SK-N-SH treated with all-trans-retinoic acid at 6 μM for 48 hours (cell line): Measurements from ENCODE around the gene TTLL1.

ENCODE experiments used
- ATAC-seq: fragments of 200-7000 bp; cut with Tn5 transposase; 3 replicates; pipeline ENCODE4 v1.9.1; 2020; ENCODE audit warnings: mild to moderate bottlenecking, moderate library complexity
- ARNTL ChIP-seq: fragments of 450-650 bp; formaldehyde crosslinking; IDR thresholded peaks from 2 replicates; pipeline ENCODE4 v1.5.0; 2020; ENCODE audit warnings: low read depth, mild to moderate bottlenecking, moderate library complexity, borderline replicate concordance
- CSDC2 ChIP-seq: fragments of 250-450 bp; sonication (Bioruptor Pico); IDR thresholded peaks from 2 replicates; pipeline ENCODE4 v1.5.0; 2020; ENCODE audit warnings: mild to moderate bottlenecking, moderate library complexity
- ESRRG ChIP-seq: fragments of 250-450 bp; sonication (Bioruptor Pico); IDR thresholded peaks from 2 replicates; pipeline ENCODE4 v1.6.1; 2021; ENCODE audit warnings: mild to moderate bottlenecking
- GLIS3 ChIP-seq: fragments of 250-450 bp; sonication (Bioruptor Pico); IDR thresholded peaks from 2 replicates; pipeline ENCODE4 v1.5.0; 2020; ENCODE audit warnings: mild to moderate bottlenecking, moderate library complexity
- ISL1 ChIP-seq: fragments of 250-450 bp; sonication (Bioruptor Pico); IDR thresholded peaks from 2 replicates; pipeline ENCODE4 v2.1.2; 2022; ENCODE audit warnings: mild to moderate bottlenecking, moderate library complexity
- RARB ChIP-seq: fragments of 250-450 bp; sonication (Bioruptor Pico); IDR thresholded peaks from 2 replicates; pipeline ENCODE4 v1.8.0; 2021; ENCODE audit warnings: mild to moderate bottlenecking, moderate library complexity
- SNAI2 ChIP-seq: fragments of 250-450 bp; sonication (Bioruptor Pico); IDR thresholded peaks from 2 replicates; pipeline ENCODE4 v1.5.0; 2020; ENCODE audit warnings: mild to moderate bottlenecking, moderate library complexity
- TCF4 ChIP-seq: fragments of 250-450 bp; sonication (Bioruptor Pico); IDR thresholded peaks from 2 replicates; pipeline ENCODE4 v1.8.0; 2021; ENCODE audit warnings: mild to moderate bottlenecking, moderate library complexity, borderline replicate concordance
- ZFP3 ChIP-seq: fragments of 250-450 bp; sonication (Bioruptor Pico); IDR thresholded peaks from 2 replicates; pipeline ENCODE4 v1.5.0; 2020; ENCODE audit warnings: mild to moderate bottlenecking, moderate library complexity
- ZNF70 ChIP-seq: fragments of 450-650 bp; formaldehyde crosslinking; IDR thresholded peaks from 2 replicates; pipeline ENCODE4 v1.5.0; 2020; ENCODE audit warnings: mild to moderate bottlenecking, moderate library complexity
- ZNF8 ChIP-seq: fragments of 450-650 bp; formaldehyde crosslinking; IDR thresholded peaks from 2 replicates; pipeline ENCODE4 v1.5.0; 2020; ENCODE audit warnings: mild to moderate bottlenecking, moderate library complexity
- TF ChIP-seq, protein P1 (sequence below): fragments of 250-450 bp; sonication (Bioruptor Pico); IDR thresholded peaks from 2 replicates; pipeline ENCODE4 v1.8.0; 2021; ENCODE audit warnings: low read depth, mild to moderate bottlenecking, moderate library complexity, borderline replicate concordance
- TF ChIP-seq, protein P2 (sequence below): fragments of 250-450 bp; sonication (Bioruptor Pico); IDR thresholded peaks from 2 replicates; pipeline ENCODE4 v1.5.1; 2021; ENCODE audit warnings: mild to moderate bottlenecking, moderate library complexity
- TF ChIP-seq, protein P3 (sequence below): fragments of 250-450 bp; sonication (Bioruptor Pico); IDR thresholded peaks from 2 replicates; pipeline ENCODE4 v1.5.0; 2020; ENCODE audit warnings: mild to moderate bottlenecking, moderate library complexity

Gene TTLL1

DNA sequence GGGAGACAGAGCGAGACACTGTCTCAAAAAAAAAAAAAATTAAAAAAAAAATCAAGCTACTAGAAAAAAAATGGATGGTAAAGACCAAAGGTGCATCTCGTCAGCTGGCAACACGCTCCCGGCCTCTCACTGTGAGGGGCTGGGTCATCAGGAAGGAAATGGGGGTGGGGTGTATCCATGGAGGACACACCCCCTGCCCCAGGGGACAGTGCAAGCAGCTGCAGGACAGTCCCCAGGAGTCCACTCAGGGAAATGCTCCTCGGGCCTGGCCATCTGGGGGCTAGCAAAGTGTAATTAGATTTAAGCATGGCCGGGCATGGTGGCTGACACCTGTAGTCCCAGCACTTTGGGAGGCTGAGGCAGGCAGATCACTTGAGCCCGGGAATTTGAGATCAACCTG lies 23.1 kb downstream of the TTLL1 start (continued):
- TF ChIP-seq, protein P1, sequence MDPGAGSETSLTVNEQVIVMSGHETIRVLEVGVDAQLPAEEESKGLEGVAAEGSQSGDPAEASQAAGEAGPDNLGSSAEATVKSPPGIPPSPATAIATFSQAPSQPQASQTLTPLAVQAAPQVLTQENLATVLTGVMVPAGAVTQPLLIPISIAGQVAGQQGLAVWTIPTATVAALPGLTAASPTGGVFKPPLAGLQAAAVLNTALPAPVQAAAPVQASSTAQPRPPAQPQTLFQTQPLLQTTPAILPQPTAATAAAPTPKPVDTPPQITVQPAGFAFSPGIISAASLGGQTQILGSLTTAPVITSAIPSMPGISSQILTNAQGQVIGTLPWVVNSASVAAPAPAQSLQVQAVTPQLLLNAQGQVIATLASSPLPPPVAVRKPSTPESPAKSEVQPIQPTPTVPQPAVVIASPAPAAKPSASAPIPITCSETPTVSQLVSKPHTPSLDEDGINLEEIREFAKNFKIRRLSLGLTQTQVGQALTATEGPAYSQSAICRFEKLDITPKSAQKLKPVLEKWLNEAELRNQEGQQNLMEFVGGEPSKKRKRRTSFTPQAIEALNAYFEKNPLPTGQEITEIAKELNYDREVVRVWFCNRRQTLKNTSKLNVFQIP (CRISPR knock-in tag), result no peak

DNA sequence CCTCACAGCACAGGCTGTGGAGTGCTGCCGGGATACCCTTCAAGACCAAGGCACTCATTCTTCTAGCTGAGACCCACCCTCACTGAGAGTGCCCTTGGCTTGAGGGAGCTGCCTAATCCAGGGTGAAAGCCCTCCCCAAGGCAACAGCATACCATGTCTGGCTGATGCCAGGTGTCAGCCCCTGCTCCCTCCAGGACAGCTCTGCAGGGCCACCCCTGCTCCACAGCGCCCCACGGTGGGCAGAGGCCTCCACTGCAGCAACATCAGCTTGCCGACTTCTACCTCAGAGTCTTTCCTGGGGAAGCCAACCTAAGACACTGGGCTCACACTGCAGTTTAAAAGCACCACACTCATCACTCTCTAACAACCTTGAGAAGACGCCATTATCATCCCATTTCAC lies 29.0 kb downstream of the TTLL1 start:
- ATAC-seq, result no peak
- TF ChIP-seq SNAI2 (CRISPR knock-in tag), result no peak
- TF ChIP-seq ZFP3 (CRISPR knock-in tag), result no peak

DNA sequence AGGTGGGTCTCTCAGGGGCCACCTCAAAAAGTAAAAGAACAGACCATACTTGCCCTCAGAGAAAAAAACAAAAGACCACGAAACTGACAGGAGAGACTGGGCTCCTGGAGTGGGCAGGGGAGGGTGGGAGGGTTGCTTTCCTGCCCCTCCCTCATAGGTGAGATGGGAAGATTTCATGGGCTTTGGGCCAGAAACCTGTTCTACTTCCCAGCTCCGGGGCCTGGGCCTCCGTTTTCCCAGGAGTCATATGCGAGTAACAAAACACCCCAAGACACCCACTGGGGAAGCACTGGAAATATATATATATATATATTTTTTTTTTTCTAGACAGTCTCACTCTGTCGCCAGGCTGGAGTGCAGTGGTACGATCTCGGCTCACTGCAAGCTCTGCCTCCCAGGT lies 31.6 kb downstream of the TTLL1 start:
- ATAC-seq, result no peak
- TF ChIP-seq, protein P1 (CRISPR knock-in tag), result no peak
- TF ChIP-seq, protein P2, sequence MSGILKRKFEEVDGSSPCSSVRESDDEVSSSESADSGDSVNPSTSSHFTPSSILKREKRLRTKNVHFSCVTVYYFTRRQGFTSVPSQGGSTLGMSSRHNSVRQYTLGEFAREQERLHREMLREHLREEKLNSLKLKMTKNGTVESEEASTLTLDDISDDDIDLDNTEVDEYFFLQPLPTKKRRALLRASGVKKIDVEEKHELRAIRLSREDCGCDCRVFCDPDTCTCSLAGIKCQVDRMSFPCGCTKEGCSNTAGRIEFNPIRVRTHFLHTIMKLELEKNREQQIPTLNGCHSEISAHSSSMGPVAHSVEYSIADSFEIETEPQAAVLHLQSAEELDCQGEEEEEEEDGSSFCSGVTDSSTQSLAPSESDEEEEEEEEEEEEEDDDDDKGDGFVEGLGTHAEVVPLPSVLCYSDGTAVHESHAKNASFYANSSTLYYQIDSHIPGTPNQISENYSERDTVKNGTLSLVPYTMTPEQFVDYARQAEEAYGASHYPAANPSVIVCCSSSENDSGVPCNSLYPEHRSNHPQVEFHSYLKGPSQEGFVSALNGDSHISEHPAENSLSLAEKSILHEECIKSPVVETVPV (CRISPR knock-in tag), result no peak
- TF ChIP-seq, protein P3, sequence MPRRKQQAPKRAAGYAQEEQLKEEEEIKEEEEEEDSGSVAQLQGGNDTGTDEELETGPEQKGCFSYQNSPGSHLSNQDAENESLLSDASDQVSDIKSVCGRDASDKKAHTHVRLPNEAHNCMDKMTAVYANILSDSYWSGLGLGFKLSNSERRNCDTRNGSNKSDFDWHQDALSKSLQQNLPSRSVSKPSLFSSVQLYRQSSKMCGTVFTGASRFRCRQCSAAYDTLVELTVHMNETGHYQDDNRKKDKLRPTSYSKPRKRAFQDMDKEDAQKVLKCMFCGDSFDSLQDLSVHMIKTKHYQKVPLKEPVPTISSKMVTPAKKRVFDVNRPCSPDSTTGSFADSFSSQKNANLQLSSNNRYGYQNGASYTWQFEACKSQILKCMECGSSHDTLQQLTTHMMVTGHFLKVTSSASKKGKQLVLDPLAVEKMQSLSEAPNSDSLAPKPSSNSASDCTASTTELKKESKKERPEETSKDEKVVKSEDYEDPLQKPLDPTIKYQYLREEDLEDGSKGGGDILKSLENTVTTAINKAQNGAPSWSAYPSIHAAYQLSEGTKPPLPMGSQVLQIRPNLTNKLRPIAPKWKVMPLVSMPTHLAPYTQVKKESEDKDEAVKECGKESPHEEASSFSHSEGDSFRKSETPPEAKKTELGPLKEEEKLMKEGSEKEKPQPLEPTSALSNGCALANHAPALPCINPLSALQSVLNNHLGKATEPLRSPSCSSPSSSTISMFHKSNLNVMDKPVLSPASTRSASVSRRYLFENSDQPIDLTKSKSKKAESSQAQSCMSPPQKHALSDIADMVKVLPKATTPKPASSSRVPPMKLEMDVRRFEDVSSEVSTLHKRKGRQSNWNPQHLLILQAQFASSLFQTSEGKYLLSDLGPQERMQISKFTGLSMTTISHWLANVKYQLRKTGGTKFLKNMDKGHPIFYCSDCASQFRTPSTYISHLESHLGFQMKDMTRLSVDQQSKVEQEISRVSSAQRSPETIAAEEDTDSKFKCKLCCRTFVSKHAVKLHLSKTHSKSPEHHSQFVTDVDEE (CRISPR knock-in tag), result no peak
- TF ChIP-seq SNAI2 (CRISPR knock-in tag), result no peak
- no peak for TF ChIP-seq RARB (CRISPR knock-in tag)
- TF ChIP-seq ZNF70 (CRISPR knock-in tag), result no peak
- no peak for TF ChIP-seq TCF4 (CRISPR knock-in tag)

DNA sequence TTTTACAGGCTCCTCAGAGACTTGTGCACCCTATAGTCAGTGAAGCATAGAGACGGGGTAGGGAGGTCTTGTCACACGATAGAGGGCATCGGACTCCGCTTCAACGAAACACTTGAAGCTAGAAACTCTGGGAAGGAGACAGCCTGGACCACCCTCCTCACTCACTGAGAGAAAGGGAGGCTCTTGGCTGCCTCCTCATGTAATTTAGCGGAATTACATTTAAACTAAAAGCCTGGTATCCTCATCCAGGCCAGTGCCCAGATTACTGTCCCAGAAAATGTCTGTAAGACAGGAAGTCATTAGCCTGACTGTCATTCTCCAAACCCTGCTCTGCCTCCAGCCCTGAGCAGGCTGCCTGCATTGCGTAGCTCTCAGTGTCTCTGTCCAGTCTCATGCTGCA lies 36.0 kb downstream of the TTLL1 start:
- no peak for ATAC-seq
- no peak for TF ChIP-seq ZNF70 (CRISPR knock-in tag)
- TF ChIP-seq ISL1 (CRISPR knock-in tag), result no peak
- TF ChIP-seq, protein P3 (CRISPR knock-in tag), result no peak
- TF ChIP-seq SNAI2 (CRISPR knock-in tag), result no peak
- TF ChIP-seq, protein P1 (CRISPR knock-in tag), result no peak
- no peak for TF ChIP-seq ZNF8

DNA sequence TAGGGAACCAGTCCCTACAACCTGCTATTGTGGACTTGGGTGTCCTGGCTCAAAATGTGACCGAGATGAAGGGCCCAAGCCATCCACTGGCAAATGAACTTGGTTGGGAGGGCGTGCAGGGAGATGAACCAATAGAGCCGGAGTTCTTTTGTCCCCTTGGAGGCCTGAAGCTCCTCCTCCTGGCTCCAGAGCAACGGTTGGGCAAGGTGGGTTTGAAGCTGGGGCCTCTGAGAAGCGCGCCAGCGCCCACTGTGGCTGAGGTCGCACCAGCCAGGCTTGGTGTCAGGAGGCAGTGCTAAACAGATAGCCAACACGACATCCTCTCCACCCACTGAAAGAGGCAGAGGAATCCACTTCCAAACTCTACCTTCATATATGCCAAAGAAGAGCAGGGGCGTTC lies 38.2 kb downstream of the TTLL1 start:
- ATAC-seq, result no peak
- TF ChIP-seq, protein P1 (CRISPR knock-in tag), result no peak
- TF ChIP-seq, protein P3 (CRISPR knock-in tag), result no peak
- TF ChIP-seq CSDC2 (CRISPR knock-in tag), result no peak
- TF ChIP-seq ESRRG (CRISPR knock-in tag), result no peak
- no peak for TF ChIP-seq ARNTL
- TF ChIP-seq ISL1 (CRISPR knock-in tag), result no peak
- no peak for TF ChIP-seq GLIS3 (CRISPR knock-in tag)
